Erythroblast (primary cell): ENCODE data around the gene RGS7BP.

Source experiments
- DNase-seq, 2 experiments: peaks; one replicate each; lab custom pipeline; 2025; lab: John Stamatoyannopoulos, UW
- GATA1 ChIP-seq: IDR thresholded peaks from 2 replicates; pipeline ENCODE4 v1.6.1; 2011; ENCODE audit warnings: low read depth, mild to moderate bottlenecking, control low read depth, low read length, moderate library complexity
- POLR2A ChIP-seq: IDR thresholded peaks from 2 replicates; pipeline ENCODE4 v1.6.1; 2011; ENCODE audit warnings: mild to moderate bottlenecking, low read length

Gene RGS7BP

DNA sequence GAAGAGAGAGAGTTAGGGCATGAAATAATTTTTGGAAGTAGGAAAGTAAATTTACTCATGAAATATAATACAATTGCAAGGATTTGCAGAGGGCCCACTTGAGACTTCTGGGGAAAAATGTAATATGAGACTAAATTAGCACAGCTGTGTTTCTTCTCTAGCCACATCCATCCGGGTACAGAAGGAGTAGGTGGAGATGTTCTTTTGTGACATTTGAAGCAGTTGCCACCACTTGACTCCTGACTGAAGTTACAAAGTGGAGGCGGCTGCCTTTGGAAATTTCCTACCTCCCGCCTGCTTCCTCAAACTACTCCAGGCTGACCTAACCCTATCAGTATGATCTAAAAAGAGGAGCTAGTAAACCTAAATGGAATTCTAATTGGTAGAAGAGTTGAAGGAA lies 126.4 kb downstream of the RGS7BP start:
- TF ChIP-seq POLR2A: no peak
- no peak for TF ChIP-seq GATA1
- no peak for DNase-seq

DNA sequence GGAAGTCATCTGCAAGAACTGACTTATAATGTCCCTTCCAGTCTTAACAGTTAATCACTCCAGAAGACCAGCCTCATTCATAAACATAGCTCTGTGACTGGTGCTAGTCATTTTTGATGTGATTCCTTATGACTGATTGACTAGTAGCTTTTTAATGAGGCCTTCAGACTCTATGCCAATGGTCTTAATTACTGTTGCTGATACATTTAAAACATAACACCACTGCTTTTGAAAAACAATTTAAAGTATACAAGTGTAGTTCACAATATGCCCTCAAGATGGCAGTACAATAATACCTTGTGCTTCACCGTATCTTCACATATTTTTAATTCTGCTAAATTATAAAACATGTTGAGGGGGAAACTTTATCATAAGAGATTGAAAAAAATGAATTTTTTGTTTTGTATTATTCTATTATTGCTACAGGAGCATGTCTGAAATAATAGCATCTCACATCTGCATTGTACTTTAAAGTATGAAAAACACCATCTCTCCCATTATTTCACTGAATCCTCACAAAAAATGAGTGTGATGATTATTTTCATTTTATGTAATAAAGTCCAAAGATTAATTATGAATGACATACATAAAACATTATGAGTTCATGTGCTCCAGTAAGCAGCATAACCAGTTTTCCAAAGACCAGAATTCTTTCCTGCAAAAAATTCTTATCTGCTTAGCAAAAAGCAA lies 129.3 kb downstream of the RGS7BP start:
- peak; percentile 24 to 59 for DNase-seq
- TF ChIP-seq GATA1: no peak
- TF ChIP-seq POLR2A: no peak

DNA sequence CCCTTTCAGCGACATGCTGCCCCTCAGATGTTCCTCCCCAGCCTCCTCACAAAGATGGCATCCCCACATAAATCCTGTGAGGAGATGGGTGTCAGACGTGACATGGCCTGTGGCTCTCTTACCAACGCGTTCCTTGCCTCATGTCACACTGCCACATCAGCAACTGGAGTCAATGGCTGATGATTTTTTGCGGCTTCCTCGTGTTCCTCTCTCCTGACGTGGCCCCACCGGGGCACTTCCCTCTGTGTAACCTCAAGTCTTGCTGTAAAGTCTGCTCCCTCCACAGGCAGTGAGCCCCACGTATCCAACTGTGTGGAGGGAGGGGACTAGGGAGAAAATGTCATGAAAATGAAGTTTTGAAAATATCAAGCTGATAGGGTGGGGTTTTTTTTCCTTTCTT lies 131.3 kb downstream of the RGS7BP start:
- TF ChIP-seq POLR2A: no peak
- no peak for TF ChIP-seq GATA1
- DNase-seq: no peak

DNA sequence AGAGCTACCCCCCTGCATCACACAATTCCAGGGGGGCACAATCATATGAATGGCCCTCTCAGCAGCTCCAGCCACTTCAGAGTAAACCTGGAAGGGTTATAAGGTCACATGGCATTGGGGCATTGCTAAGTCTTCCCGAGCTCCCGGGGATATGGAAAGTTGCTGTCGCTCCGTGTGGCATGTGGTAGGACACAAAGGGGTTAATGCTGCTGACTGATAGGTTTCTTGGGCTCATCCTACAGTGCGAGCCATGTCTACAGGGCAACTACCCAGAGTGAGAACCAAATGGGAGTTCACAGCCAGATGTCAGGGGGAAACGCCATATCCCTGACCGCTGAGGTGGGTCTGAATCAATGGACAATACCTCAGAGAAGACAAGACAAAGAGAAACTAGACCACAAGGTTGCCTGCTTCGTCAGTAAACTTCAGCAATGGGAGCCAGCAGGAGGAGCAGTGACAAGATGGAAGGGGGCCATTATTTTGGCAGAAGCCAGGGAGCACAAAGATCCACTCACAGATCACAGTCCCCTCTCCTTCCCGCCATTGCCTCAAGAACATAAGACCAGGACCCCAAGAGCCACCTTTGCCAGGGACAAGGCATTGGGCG lies 132.1 kb downstream of the RGS7BP start:
- no peak for TF ChIP-seq POLR2A
- TF ChIP-seq GATA1: no peak
- no peak for DNase-seq

DNA sequence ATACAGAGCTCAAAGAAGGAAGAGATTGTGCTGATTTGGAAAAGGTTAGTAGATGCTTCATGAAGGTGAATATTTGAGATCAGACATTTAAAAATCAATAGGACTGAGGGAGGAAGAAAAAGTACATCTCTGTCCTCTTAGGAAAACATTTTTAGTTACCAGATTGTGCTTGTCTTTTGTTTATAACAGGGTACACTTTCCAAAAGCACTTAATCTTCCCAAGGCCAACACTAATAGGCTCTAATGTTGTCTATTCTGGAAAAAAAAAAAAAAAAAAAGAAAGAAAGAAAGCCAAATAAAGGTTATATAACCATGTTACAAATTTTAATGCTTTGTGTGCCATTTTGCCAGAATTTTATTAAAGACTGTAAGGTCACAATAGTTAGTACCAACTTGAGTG lies 139.0 kb downstream of the RGS7BP start:
- DNase-seq: no peak
- TF ChIP-seq GATA1 (no peak), POLR2A (no peak)

DNA sequence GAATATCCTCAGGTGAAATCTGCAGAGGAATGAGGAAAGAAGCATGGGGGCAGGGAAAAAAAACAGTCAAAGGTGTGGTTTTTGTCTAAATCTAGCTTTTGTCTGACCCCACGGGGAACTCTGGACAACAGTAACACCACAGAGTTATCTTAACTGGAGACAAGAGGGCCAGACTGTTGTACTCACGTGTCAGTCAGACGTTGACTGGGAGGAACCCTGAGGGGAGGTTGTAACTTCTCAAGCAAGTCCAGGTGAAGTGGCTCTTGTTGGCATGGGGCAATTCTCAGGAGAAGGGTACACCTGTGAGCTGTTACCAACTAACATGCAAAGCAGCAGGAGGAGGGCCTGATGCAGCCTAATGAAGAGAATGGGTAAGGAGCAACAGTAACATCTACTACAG lies 140.4 kb downstream of the RGS7BP start:
- no peak for DNase-seq
- TF ChIP-seq POLR2A (no peak), GATA1 (no peak)

DNA sequence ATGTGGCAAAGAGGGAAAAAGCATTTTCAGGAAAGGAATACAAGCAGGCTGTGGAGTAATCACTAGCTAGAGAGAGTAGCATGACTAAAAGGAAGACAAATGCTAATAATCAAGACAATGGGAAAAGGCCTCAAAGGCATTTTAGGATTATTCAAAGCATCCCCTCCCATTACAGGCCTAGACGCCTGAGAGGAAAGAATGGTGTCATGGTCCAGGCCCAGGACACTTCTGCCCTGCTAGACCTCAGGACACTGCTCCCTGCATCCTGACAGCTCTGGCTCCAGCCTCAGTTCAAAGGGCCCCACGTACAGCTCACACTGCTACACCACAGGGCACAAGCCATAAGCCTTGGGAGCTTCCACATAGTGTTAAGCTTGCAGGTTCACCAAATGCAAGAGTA lies 143.7 kb downstream of the RGS7BP start:
- TF ChIP-seq POLR2A (no peak), GATA1 (no peak)
- no peak for DNase-seq

DNA sequence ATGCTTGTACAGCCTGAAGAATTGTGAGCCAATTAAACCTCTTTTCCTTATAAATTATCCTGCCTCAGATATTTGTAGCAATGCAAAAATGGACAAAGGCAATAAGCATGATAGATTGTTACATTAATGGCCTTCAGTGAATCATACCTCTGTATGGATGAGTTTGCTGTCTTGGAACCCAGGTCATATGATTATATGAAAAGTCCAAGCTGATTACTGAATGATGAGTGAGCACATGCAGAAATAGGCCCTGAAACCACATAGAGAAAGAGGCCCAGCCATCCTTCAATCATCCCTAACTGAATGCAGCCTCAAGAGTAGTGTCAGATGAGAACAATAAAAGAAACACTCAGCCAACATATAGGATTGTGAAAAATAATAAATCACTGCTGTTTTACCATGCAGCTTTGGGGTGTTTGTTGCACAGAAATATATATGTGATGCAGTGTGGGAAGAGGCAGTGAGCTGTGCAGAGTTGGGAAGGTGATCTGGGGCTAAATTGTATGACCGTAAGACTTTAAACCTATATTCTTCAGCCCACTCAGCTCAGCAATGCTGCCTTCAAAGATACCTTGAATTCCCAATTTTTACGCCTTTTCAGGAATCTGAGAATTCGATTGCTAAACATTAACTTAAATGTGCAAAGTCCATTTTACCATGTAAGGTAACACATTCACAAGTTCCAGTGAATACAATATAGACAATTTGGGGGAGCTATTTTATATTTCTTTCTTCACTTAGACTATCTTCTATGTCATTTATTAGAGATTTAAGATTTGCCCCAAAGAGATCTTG lies 148.1 kb downstream of the RGS7BP start:
- DNase-seq: no peak
- TF ChIP-seq POLR2A: no peak
- TF ChIP-seq GATA1: no peak

DNA sequence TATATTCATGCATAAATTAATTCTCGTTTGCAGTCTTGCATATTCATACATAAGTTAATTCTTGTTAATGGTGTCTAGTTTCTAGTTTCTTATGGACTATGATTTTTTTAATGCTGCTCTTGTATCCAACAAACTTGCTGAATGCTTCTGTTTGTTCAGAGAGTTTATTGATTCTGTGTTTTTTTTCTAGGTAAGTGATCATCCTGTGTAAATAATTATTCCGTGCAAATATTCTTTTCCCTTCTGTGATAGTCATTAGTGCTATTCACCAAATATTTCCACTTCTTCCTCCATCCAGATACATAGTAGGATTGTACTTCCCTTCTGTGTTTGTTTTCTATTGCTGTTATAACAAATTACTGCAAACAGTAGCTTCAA lies 148.7 kb downstream of the RGS7BP start:
- no peak for DNase-seq
- TF ChIP-seq GATA1: no peak
- no peak for TF ChIP-seq POLR2A

DNA sequence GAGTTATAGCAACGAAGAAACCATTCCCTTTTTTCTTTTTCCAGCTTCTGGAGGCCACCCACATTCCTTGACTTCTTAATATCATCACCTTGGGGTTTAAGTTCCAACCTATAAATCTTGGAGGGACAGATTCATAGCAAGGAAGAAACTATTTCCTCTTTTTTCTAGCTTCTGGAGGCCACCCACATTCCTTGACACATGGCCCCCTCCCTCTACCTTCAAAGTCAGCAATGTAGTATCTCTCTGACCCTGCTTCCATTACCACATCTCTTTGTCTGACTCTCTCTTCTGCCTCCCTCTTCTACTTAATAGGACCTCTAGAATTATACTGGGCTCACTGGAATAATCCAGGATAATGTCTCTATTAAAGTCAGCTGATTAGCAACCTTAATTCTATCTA lies 149.8 kb downstream of the RGS7BP start:
- TF ChIP-seq POLR2A (no peak), GATA1 (no peak)

DNA sequence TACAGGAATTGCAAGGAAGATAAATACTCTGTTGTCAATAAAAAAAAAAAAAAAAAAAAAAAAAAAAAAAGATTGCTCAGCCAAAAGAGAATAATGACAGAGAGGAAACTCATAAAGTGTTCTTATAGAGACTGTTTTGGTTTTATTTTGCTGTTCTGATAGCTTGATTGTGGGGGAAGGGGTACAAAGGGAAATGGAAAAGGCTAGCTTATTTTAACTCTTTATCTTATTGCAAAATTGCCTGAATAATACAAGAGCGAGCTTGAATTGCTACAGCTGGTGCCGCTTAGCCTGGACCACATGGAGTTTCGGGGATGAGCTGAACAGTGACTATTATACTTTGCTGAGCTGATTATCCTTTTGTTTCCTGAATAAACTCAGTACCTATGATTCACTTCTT lies 153.5 kb downstream of the RGS7BP start:
- DNase-seq: no peak
- no peak for TF ChIP-seq GATA1
- no peak for TF ChIP-seq POLR2A

More for the DNA sequence above, 149.8 kb downstream of the RGS7BP start:
- no peak for DNase-seq
